Left lung (tissue), 10 donors: Measurements from ENCODE around the gene BATF. TPM values are rescaled to one million over a fixed set of nuclear protein-coding genes. Genes with fewer than 3 reads are reported as not detected.
A peak's percentile ranks its signal among the peaks of the same experiment; 100 is the strongest.

Experiments
- ATAC-seq: fragments of 200-7000 bp; cut with Tn5 transposase; one replicate; pipeline ENCODE4 v1.9.1; 2020; ENCODE audit warnings: moderate library complexity
- DNase-seq, 4 donors: peaks; one replicate each; pipeline ENCODE4 v3.0.0-alpha.2; 2013 to 2020
- H3K27ac ChIP-seq, 2 donors: fragments of 200-600 bp; sonication (generic) in 1 of 2; one replicate each; pipeline versions ENCODE4 v1.5.0 to v1.8.0; 2020 to 2021
- H3K27me3 ChIP-seq, 2 donors: fragments of 200-600 bp; sonication (generic) in 1 of 2; one replicate each; pipeline versions ENCODE4 v1.5.0 to v1.8.0; 2020 to 2021
- H3K36me3 ChIP-seq, 2 donors: fragments of 200-600 bp; sonication (generic) in 1 of 2; one replicate each; pipeline versions ENCODE4 v1.5.0 to v1.8.0; 2020 to 2021
- H3K4me1 ChIP-seq, 2 donors: fragments of 200-600 bp; one replicate each; pipeline ENCODE4 v1.8.0; 2021
- H3K4me3 ChIP-seq, 2 donors: fragments of 200-600 bp; sonication (generic) in 1 of 2; one replicate each; pipeline versions ENCODE4 v1.5.0 to v1.8.0; 2020 to 2021; ENCODE audit warnings: mild to moderate bottlenecking in 1 of 2
- H3K9me3 ChIP-seq, 2 donors: fragments of 200-600 bp; sonication (generic) in 1 of 2; one replicate each; pipeline versions ENCODE4 v1.5.0 to v1.8.0; 2020 to 2021
- CTCF ChIP-seq, 2 donors: fragments of 200-600 bp; sonication (generic) in 1 of 2; IDR thresholded peaks; one replicate each; pipeline versions ENCODE4 v1.5.0 to v1.8.0; 2021; ENCODE audit warnings: antibody characterized with exemption in 2 of 2
- intact Hi-C, 2 donors: fragments of 100-400 bp; cut with DNase I; formaldehyde crosslinking; loops; one replicate each; pipeline versions ENCODE4 v1.11.2 to v1.14.2; 2022
- polyA plus RNA-seq, 6 donors: library from polyadenylated mRNA; unstranded; fragments of 120-200 nt; gene quantifications; one replicate each; pipeline ENCODE4 v1.2.1, GENCODE V29; 2013; ENCODE audit not compliant: insufficient read length in 6 of 6
- total RNA-seq, 2 donors: library from RNA; stranded (reverse); fragmentation: NEBNext Ultra II Directional; extraction: Animal tissue kit (Norgen Biotek cat#: 25700); gene quantifications; one replicate each; pipeline ENCODE4 v1.2.1, GENCODE V29; 2021
- donor health status: DM: no; HTN: yes; CAD: no.
- donor health status: DM: no; HTN: no; CAD: no.

The BATF gene
- total and polyA plus RNA-seq, 8 donors, result 0.46 to 19.6 (median 1.2) TPM

GRCh38 chr14:75539561-75540478 is 17.6 kb downstream of the BATF start:
- DNase-seq, result no peak
- no peak for ATAC-seq
- Histone ChIP-seq H3K36me3 (no peaks in the 10 kb centered on the region), H3K27ac (peak overlapping the region in 1 of 2 donors; percentile 33), H3K4me3 (no peak overlapping the region), H3K9me3 (no peaks in the 10 kb centered on the region), H3K27me3 (no peaks in the 10 kb centered on the region), H3K4me1 (peaks cover 7 to 85% of the 10 kb centered on the region in 2 donors)
- intact Hi-C loops, result no loop called here
- no peak for TF ChIP-seq CTCF (IDR thresholded peaks at IDR 0.05)

GRCh38 chr14:75540479-75540851 is 18.2 kb downstream of the BATF start:
- Histone ChIP-seq H3K27me3 (no peaks in the 10 kb centered on the region), H3K36me3 (no peaks in the 10 kb centered on the region), H3K4me1 (peaks cover 7 to 84% of the 10 kb centered on the region in 2 donors), H3K27ac (peak overlapping the region in 1 of 2 donors; percentile 33), H3K4me3 (no peak overlapping the region), H3K9me3 (no peaks in the 10 kb centered on the region)
- no peak for TF ChIP-seq CTCF (IDR thresholded peaks at IDR 0.05)
- intact Hi-C loops, result no loop called here
- no peak for DNase-seq
- no peak for ATAC-seq

GRCh38 chr14:75542588-75543091 is 20.4 kb downstream of the BATF start:
- Histone ChIP-seq H3K27ac (peak overlapping the region; percentile 72 to 96), H3K9me3 (no peaks in the 10 kb centered on the region), H3K27me3 (no peaks in the 10 kb centered on the region), H3K36me3 (peaks cover 0 to 16% of the 10 kb centered on the region in 2 donors), H3K4me1 (peaks cover 7 to 65% of the 10 kb centered on the region in 2 donors), H3K4me3 (peak overlapping the region in 1 of 2 donors; percentile 17)
- peak; percentile 98 for ATAC-seq
- peak; percentile 28 to 94 (median 74) for DNase-seq
- intact Hi-C loops, result no loop called here
- no peak for TF ChIP-seq CTCF (IDR thresholded peaks at IDR 0.05)

- Histone ChIP-seq H3K9me3 (no peaks in the 10 kb centered on the region), H3K36me3 (peaks cover 0 to 22% of the 10 kb centered on the region in 2 donors), H3K4me3 (peak overlapping the region in 1 of 2 donors; percentile 17), H3K4me1 (peaks cover 7 to 60% of the 10 kb centered on the region in 2 donors), H3K27ac (peak overlapping the region; percentile 72 to 96), H3K27me3 (no peaks in the 10 kb centered on the region)
- DNase-seq (no peak), ATAC-seq (no peak)
- intact Hi-C loops, result no loop called here
- TF ChIP-seq CTCF (IDR thresholded peaks at IDR 0.05), result no peak
Measured at GRCh38 chr14:75543253-75543652, 21.0 kb downstream of the BATF start.

GRCh38 chr14:75543786-75544185 is 21.5 kb downstream of the BATF start:
- TF ChIP-seq CTCF (IDR thresholded peaks at IDR 0.05), result no peak
- H3K36me3 ChIP-seq, result peaks cover 0 to 25% of the 10 kb centered on the region in 2 donors
- no peak for DNase-seq
- intact Hi-C loops, result no loop called here
- H3K27me3 ChIP-seq, result no peaks in the 10 kb centered on the region
- H3K9me3 ChIP-seq, result no peaks in the 10 kb centered on the region
- no peak for ATAC-seq
- peak overlapping the region; percentile 72 to 96 for H3K27ac ChIP-seq
- no peak overlapping the region for H3K4me3 ChIP-seq
- peaks cover 7 to 59% of the 10 kb centered on the region in 2 donors for H3K4me1 ChIP-seq
